Muscle layer of colon (tissue), 2 donors: Measurements from ENCODE around the gene ARID4A.

Source experiments
- H3K27ac ChIP-seq: one replicate; pipeline ENCODE4 v1.7.0; 2013; ENCODE audit warnings: low read depth, mild to moderate bottlenecking, low read length, moderate library complexity
- H3K27me3 ChIP-seq, 2 donors: one replicate each; pipeline ENCODE4 v1.7.0; 2013; ENCODE audit warnings: low read length in 2 of 2, mild to moderate bottlenecking in 2 of 2; ENCODE audit not compliant: insufficient read depth in 2 of 2, control insufficient read depth in 1 of 2
- H3K36me3 ChIP-seq: one replicate; pipeline ENCODE4 v1.7.0; 2013; ENCODE audit warnings: mild to moderate bottlenecking, low read length; ENCODE audit not compliant: insufficient read depth
- H3K4me1 ChIP-seq: one replicate; pipeline ENCODE4 v1.7.0; 2013; ENCODE audit warnings: mild to moderate bottlenecking, low read length; ENCODE audit not compliant: insufficient read depth
- H3K4me3 ChIP-seq, 2 donors: one replicate each; pipeline ENCODE4 v1.7.0; 2013; ENCODE audit warnings: low read length in 2 of 2, low read depth in 1 of 2, mild to moderate bottlenecking in 1 of 2, moderate library complexity in 1 of 2
- H3K9ac ChIP-seq: one replicate; pipeline ENCODE4 v1.7.0; 2013; ENCODE audit warnings: low read length
- H3K9me3 ChIP-seq: one replicate; pipeline ENCODE4 v1.7.0; 2013; ENCODE audit warnings: mild to moderate bottlenecking, low read length
- donor health status: abdominal sarcoma.
- donor health status: Adenocarcinoma of cecum.

ARID4A gene

DNA sequence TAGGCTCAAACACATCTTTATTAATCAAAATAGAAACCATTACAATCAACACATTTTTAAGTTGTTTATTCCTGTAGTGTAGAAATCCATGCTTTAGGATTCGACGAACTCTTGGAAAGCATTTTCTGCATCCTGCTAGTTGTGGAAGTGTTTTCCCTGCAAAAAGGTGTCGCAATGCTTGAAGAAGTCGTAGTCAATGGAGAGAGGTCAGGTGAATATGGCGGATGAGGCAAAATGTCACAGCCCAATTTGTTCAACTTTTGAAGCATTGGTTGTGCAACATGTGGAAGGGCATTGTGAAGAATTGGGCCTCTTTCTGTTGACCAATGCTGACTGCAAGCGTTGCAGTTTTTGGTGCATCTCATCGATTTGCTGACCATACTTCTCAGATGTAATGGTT lies 4.2 kb upstream of the ARID4A start:
- H3K4me3 ChIP-seq, result no peak overlapping the region
- no peaks in the 10 kb centered on the region for H3K27me3 ChIP-seq
- H3K4me1 ChIP-seq, result peaks cover 26% of the 10 kb centered on the region
- no peak overlapping the region for H3K9ac ChIP-seq
- H3K36me3 ChIP-seq, result peaks cover 44% of the 10 kb centered on the region
- no peak overlapping the region for H3K27ac ChIP-seq
- no peaks in the 10 kb centered on the region for H3K9me3 ChIP-seq

DNA sequence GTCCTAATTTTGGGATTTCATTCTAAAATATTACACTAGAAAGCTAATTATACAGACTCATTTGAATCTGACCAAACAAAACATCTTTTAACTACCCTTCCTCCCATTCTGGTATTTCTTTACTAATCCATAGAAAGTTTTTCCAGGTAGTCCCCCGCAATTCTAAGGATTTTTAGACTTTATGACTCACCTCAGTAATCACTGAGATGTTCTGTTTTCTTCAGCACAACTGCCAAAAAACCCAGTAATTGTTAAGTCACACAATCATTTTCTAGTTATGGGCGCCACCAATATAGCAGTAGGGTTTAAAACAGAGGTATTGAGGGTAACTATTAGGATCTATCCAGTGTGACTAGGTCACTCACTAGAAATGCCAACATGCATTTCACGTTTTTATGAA lies 1.6 kb upstream of the ARID4A start:
- Histone ChIP-seq H3K4me1 (peaks cover 34% of the 10 kb centered on the region), H3K4me3 (peak overlapping the region; percentile 28 to 93), H3K9me3 (no peaks in the 10 kb centered on the region), H3K9ac (peak overlapping the region; percentile 79), H3K27me3 (no peaks in the 10 kb centered on the region), H3K36me3 (peaks cover 31% of the 10 kb centered on the region), H3K27ac (peak overlapping the region; percentile 87)

DNA sequence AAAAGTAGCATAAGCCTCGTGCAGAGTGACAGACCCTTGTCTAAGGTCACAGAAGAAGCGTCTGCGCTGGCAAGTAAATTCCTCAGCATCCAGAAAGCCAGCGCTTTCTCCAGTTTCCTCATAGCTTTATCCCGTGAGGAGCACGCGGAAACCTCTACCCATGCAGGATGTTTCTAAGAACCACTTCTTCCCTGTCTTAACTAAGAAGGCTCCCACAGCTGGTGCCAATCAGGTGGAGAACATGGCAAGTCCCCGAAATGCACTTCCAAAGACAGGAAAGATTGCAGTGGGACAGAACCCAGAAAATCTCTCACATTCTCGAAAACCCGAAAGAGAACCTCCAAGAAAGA lies 968 bp upstream of the ARID4A start:
- peak overlapping the region; percentile 87 for H3K27ac ChIP-seq

DNA sequence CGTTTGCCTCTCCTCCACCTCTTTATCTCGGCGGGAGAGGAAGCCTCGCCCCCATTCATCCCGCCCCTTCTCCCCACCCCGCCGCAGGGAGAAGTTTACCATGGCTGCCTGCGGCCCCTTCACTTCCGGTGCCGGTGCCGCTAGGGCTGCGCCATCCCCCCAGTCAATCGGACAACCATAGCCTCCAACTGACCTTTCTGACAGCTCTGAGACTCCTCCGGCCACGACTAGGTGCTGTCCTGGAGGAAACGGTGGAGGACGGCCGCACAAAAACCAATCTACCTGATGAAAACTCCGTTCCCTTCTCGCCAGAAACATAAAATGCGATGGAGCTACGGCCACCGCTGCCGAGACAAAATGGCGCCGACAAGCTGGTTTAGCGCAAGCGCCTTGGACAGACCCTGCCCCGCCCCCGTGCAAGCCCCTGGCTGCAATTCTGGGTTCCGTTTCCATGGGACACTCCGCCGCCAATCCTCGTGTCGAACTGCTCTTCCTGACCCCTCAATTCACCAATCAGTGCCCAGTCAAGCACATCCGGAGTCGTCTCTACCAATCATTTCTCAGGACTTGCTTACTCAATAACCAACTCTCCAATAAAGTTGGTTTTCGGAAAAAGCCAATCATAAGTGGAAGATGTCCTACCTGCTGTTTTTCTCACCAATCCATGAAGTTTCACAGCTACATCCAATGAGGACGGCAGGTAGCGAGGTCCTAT lies 436 bp upstream of the ARID4A start:
- H3K27me3 ChIP-seq, result no peaks in the 10 kb centered on the region
- H3K9me3 ChIP-seq, result no peaks in the 10 kb centered on the region
- H3K4me3 ChIP-seq, result peak overlapping the region; percentile 90 to 93
- peak overlapping the region; percentile 88 for H3K27ac ChIP-seq
- H3K36me3 ChIP-seq, result peaks cover 25% of the 10 kb centered on the region
- peaks cover 34% of the 10 kb centered on the region for H3K4me1 ChIP-seq
- H3K9ac ChIP-seq, result peak overlapping the region; percentile 79

More for the DNA sequence above, 968 bp upstream of the ARID4A start:
- no peaks in the 10 kb centered on the region for H3K27me3 ChIP-seq
- no peaks in the 10 kb centered on the region for H3K9me3 ChIP-seq
- H3K9ac ChIP-seq, result peak overlapping the region; percentile 79
- H3K4me1 ChIP-seq, result peaks cover 34% of the 10 kb centered on the region
- peak overlapping the region; percentile 63 to 93 for H3K4me3 ChIP-seq
- peaks cover 31% of the 10 kb centered on the region for H3K36me3 ChIP-seq

DNA sequence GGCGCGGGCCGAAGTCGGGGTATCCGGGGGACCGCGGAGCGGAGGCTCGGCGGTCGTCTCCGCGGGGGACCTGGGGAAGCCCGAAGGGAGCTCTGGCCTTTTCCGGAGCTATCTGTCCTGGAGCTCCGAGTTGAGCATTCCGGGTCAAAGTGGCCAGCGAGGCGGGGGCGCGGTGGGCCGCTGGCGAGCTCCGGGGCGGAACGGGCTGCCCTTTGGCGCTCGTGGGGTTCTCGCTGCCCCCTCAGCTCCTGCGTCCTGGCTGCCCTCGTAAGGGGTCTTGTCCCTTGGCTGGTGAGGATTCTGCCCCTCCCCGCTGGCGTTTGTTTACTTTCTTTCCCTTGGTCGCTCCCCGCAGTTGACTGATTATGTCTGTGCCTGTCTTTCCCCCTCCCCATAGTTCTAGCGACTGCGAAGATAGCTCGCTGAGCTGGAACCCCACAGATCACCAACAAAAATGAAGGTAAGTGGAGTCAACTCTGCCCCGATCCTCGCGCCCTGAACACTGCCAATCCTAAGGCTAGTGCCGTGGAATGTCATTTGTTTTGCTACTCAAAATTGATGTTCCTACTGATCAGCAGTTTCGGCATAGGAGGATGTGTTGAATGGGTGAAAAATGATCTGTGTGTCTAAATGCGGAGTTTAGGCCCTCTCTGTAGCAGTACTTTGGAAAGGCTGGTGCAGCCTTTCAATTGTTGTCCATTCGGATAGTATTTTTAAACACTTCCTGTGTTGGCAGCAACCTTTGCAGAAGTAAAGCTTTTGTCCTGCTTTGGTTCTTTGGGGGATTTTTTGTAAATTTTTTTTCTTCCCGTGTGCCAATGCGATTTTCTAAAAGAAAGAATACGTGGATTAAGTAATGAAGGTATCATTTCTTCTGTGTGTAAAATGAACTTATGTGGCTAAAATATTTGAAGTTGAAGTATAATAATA lies 1.3 kb downstream of the ARID4A start:
- Histone ChIP-seq H3K27ac (peak overlapping the region; percentile 88), H3K4me1 (peaks cover 29% of the 10 kb centered on the region), H3K27me3 (no peaks in the 10 kb centered on the region), H3K9ac (peak overlapping the region; percentile 71), H3K9me3 (no peaks in the 10 kb centered on the region), H3K4me3 (peak overlapping the region; percentile 73 to 90), H3K36me3 (peaks cover 22% of the 10 kb centered on the region)

DNA sequence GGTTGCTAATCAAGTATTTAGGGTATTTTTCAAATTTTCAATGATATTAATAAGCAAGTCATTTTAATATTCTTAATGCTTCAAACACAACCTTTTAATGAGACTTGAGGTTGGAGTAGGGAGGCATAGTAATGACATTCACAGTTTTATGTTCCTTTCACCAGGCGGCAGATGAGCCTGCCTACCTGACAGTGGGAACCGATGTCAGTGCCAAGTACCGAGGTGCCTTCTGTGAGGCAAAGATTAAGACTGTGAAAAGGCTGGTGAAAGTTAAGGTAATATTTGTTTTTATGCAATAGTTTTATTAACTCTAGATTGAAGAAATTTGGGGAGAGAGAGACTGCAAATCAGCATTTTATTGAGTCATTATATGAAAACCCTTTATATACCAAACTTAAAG lies 3.1 kb downstream of the ARID4A start:
- Histone ChIP-seq H3K9ac (no peak overlapping the region), H3K27me3 (no peaks in the 10 kb centered on the region), H3K27ac (no peak overlapping the region), H3K4me1 (peaks cover 13% of the 10 kb centered on the region), H3K4me3 (no peak overlapping the region), H3K36me3 (peaks cover 27% of the 10 kb centered on the region), H3K9me3 (no peaks in the 10 kb centered on the region)

DNA sequence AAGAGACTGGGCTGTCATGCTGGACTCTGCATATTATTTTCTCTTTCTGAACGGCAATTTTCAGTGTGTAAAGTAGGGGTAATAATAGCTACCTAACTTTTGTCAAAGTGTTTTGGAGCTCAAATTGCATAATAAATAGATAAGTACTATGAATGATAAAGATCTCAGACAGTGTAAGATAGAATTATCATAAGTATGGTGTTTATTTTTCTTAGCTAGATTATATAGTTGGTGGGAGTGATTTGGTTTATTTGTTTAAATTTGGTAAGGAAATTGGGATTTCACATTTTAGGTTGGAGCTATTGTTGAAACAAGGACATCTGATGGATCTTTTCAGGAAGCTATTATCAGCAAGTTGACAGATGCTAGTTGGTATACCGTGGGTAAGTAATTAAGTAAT lies 7.4 kb downstream of the ARID4A start:
- Histone ChIP-seq H3K9me3 (no peaks in the 10 kb centered on the region), H3K9ac (no peak overlapping the region), H3K4me3 (no peak overlapping the region), H3K4me1 (peaks cover 2% of the 10 kb centered on the region), H3K27me3 (no peaks in the 10 kb centered on the region), H3K27ac (no peak overlapping the region), H3K36me3 (peaks cover 41% of the 10 kb centered on the region)

DNA sequence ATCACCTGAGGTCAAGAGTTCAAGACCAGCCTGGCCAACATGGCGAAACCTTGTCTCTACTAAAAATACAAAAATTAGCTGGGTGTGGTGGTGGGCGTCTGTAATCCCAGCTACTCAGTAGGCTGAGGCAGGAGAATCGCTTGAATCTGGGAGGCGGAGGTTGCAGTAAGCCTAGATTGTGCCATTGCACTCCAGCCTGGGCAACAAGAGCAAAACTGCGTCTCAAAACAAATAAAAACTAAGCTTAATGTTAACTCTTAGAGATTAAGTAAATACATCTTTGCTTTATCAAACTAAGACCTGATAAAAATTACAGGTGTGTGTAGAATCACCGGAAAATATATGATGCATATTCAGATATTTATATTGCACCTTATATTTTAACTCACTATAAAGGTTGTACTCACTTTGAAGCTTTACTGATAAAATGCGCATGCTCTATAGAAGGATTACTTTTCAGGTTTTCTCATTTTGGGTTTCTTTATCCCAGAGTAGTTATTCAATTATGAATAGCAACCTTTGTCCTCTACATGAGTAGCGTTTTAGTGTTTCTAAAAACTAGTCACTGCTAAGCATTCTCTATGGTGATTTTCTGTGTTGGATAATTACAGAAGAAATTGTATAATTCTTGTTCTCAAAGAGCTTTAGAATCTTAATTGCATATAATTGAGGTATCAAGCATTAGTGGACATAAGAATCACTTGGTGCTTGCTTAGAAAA lies 9.4 kb downstream of the ARID4A start:
- H3K4me1 ChIP-seq, result no peaks in the 10 kb centered on the region
- no peaks in the 10 kb centered on the region for H3K9me3 ChIP-seq
- no peak overlapping the region for H3K4me3 ChIP-seq
- H3K9ac ChIP-seq, result no peak overlapping the region
- no peak overlapping the region for H3K27ac ChIP-seq
- H3K27me3 ChIP-seq, result no peaks in the 10 kb centered on the region
- H3K36me3 ChIP-seq, result peaks cover 41% of the 10 kb centered on the region

DNA sequence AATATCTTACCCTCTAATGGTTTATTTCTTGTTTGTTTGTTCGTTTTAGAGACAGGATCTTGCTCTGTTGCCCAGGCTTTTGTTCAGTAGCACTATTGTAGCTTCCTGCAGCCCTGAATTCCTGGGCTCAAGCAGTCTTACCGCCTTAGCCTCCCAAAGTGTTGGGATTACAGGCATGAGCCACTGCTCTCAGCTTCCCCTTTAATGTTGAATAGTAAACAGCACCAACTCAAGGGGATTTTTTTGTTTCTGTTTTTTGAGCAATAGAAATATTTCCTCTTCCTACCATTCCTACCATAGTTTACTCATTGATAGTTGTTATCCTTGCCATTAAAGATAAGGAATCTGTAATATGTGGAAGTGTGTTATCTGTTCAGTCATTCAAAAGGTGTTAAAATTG lies 10.7 kb downstream of the ARID4A start:
- no peaks in the 10 kb centered on the region for H3K4me1 ChIP-seq
- H3K4me3 ChIP-seq, result no peak overlapping the region
- no peaks in the 10 kb centered on the region for H3K9me3 ChIP-seq
- no peak overlapping the region for H3K27ac ChIP-seq
- H3K9ac ChIP-seq, result no peak overlapping the region
- H3K36me3 ChIP-seq, result peaks cover 42% of the 10 kb centered on the region
- no peaks in the 10 kb centered on the region for H3K27me3 ChIP-seq

DNA sequence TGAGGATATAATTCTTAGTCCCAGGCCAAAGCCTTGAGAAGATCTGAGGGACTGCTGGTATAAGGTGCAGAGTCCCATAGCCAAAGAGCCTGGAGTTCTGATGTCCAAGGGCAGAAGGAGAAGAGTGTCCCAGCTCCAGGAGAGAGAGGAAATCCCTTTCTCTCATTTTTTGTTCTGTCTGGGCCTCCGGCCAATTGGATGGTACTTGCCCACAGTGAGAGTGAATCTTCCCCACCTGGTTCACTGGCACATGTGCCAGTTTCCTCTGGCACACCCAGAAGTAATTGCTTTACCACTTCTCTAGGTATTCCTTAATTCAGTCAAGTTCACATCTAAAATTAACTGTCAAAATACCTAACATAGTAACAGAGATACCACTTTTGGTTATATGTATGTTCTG lies 15.3 kb downstream of the ARID4A start:
- Histone ChIP-seq H3K27me3 (no peaks in the 10 kb centered on the region), H3K27ac (no peak overlapping the region), H3K4me3 (no peak overlapping the region), H3K9me3 (no peaks in the 10 kb centered on the region), H3K4me1 (no peaks in the 10 kb centered on the region), H3K9ac (no peak overlapping the region), H3K36me3 (peaks cover 22% of the 10 kb centered on the region)

DNA sequence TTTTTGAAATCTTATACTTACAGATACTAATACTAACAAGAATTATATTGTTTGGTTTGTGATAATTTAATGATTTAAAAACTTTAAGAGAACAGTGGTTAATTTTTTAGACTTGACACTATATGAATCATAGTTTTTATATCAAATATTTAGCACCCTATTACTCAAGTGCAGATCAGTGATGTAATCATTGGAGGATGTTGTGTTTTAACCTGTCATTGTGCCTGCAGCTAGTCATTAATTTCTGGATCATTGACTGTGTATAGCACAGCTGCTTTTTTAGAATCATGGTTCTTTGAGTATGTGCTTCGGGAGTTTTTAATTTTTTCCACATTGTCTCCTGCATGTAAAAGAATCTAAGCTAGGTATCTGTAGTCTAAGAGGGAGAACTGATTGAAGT lies 17.3 kb downstream of the ARID4A start:
- Histone ChIP-seq H3K27ac (no peak overlapping the region), H3K4me1 (no peaks in the 10 kb centered on the region), H3K9me3 (no peaks in the 10 kb centered on the region), H3K4me3 (no peak overlapping the region), H3K9ac (no peak overlapping the region), H3K27me3 (no peaks in the 10 kb centered on the region), H3K36me3 (peaks cover 18% of the 10 kb centered on the region)
